Activated CD8-positive, alpha-beta memory T cell treated with anti-CD3 and anti-CD28 coated beads, Interleukin-2, amount 10 ng/mL, durations not matched to agents 7 days and 5 days (primary cell): Measurements from ENCODE around the gene CDH16. TPM values are rescaled to one million over a fixed set of nuclear protein-coding genes. Genes with fewer than 3 reads are reported as not detected.
"Not testable (repeated sequence)": the region's sequence is repeated elsewhere in the genome, so short reads cannot be mapped to it uniquely, and the experiment has no call there.

ENCODE experiments used
- ATAC-seq: fragments of 150-1000 bp; cut with Tn5 transposase; one replicate; pipeline ENCODE4 v1.10.0; 2021; ENCODE audit warnings: moderate library complexity
- CTCF ChIA-PET: fragments of 350-600 bp; sonication (Branson Sonifier 250); formaldehyde crosslinking; loops from one replicate; lab custom pipeline; 2021; ENCODE audit warnings: antibody characterized with exemption; lab: Charles Lee
- DNase-seq: peaks from one replicate; pipeline ENCODE4 v3.0.0-alpha.2; 2020
- H3K27ac Mint-ChIP-seq: one replicate; pipeline ENCODE4 v1.8.0; 2021; ENCODE audit warnings: mild to moderate bottlenecking, mixed read lengths
- H3K27me3 Mint-ChIP-seq: one replicate; pipeline ENCODE4 v1.8.0; 2021; ENCODE audit warnings: mixed read lengths
- H3K36me3 Mint-ChIP-seq: one replicate; pipeline ENCODE4 v1.8.0; 2021; ENCODE audit warnings: mild to moderate bottlenecking, mixed read lengths
- H3K4me1 Mint-ChIP-seq: one replicate; pipeline ENCODE4 v1.8.0; 2021; ENCODE audit warnings: mixed read lengths
- H3K4me3 Mint-ChIP-seq: one replicate; pipeline ENCODE4 v1.8.0; 2021; ENCODE audit warnings: mild to moderate bottlenecking, moderate library complexity, mixed read lengths
- H3K9me3 Mint-ChIP-seq: one replicate; pipeline ENCODE4 v1.8.0; 2022; ENCODE audit warnings: low read depth, mixed read lengths
- total RNA-seq, 2 experiments: library from RNA; stranded (reverse); gene quantifications; one replicate each; pipeline ENCODE4 v1.2.3, GENCODE V29; 2021

The CDH16 gene
- total RNA-seq, 2 experiments from 2014 or later, result not detected

DNA sequence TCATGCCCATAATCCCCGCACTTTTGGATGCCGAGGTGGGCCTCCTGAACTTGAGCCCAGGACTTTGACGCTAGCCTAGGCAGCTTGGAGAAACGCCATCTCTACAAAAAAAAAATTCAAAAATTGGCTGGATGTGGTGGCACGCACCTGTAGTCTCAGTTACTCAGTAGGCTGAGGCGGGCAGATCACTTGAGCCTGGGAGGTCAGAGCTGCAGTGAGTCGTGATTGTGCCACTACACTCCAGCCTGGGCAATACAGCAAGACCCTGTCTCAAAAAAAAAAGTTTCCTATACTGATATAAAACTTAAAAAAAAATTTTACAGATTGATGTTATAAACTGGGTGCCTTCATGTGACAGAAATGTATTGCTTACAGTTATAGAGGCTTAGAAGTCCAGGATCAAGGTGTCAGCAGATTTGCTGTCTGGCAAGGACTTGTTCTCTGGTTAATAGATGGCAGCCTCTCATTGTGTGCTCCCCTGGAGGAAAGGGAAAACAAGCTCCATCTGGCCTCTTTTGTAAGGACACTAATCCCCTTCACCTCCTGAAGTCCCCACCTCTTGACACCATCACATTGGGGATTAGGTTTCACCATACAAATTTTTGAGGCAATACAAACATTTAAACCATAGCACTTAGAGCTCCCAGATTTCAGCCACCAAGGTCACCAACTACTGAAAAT lies 33.9 kb upstream of the CDH16 start:
- Mint-ChIP-seq H3K9me3 (peaks cover 3% of the 10 kb centered on the region), H3K27me3 (peaks cover 28% of the 10 kb centered on the region), H3K4me3 (no peak overlapping the region), H3K4me1 (peaks cover 34% of the 10 kb centered on the region), H3K27ac (no peak overlapping the region), H3K36me3 (peaks cover 9% of the 10 kb centered on the region)
- DNase-seq (no peak), ATAC-seq (no peak)
- CTCF ChIA-PET, result interaction anchor here (1.0 to 2.3 kb wide), 14 partner anchors 8 to 475 kb away, joined by 3 to 8 read pairs (median 4); partner anchors contain the start of gene CES3

DNA sequence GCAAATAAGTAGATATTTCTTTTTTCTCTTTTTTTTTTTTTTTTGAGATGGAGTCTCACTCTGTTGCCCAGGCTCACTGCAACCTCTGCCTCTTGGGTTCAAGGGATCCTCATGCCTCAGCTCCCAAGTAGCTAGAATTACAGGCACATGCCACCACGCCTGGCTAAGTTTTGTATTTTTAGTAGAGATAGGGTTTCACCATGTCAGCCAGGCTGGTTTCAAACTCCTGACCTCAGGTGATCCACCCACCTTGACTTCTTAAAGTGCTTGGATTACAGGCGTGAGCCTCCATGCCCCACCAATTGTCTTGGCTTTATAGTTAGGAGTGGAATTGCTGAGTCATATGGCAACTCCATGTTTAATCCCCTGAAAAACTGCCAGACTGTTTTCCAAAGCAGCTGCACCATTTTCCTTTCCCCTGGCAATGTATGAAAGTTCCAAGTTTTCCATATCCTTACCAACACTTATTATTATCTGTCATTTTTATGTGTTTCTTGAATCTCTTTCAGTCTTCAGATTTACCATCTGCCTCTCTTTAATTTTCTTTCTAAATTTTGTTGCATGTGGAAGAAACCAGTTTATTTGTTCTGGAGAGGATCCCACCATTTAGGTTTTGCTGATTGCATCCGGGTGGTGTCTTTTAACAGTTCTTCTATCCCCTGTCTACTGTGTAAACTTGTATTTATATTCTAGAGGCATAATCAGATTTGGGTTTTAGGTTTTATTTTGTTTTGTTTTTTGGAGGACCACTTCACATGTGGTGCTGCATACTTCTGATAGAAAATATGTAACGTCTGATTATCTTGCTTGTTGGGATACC lies 32.5 kb upstream of the CDH16 start:
- no peak for ATAC-seq
- CTCF ChIA-PET, result interaction anchor here (0.9 to 6.0 kb wide), 5 partner anchors 8 to 234 kb away, joined by 3 to 34 read pairs (median 6); partner anchors contain the start of gene CES3
- no peak for DNase-seq
- Mint-ChIP-seq H3K27ac (no peak overlapping the region), H3K9me3 (peaks cover 3% of the 10 kb centered on the region), H3K27me3 (peaks cover 28% of the 10 kb centered on the region), H3K4me3 (no peak overlapping the region), H3K36me3 (peaks cover 9% of the 10 kb centered on the region), H3K4me1 (peaks cover 39% of the 10 kb centered on the region)

- H3K4me3 Mint-ChIP-seq, result no peak overlapping the region
- H3K27me3 Mint-ChIP-seq, result peaks cover 28% of the 10 kb centered on the region
- no peak for ATAC-seq
- H3K9me3 Mint-ChIP-seq, result peaks cover 3% of the 10 kb centered on the region
- peaks cover 9% of the 10 kb centered on the region for H3K36me3 Mint-ChIP-seq
- CTCF ChIA-PET, result interaction anchor here (1.3 to 6.0 kb wide), 5 partner anchors 8 to 277 kb away, joined by 3 to 34 read pairs (median 6); partner anchors contain the start of genes CES3 and TMEM208
- H3K27ac Mint-ChIP-seq, result no peak overlapping the region
- DNase-seq, result no peak
- H3K4me1 Mint-ChIP-seq, result peaks cover 39% of the 10 kb centered on the region
Measured at GRCh38 chr16:66950437-66950836, 31.8 kb upstream of the CDH16 start.

DNA sequence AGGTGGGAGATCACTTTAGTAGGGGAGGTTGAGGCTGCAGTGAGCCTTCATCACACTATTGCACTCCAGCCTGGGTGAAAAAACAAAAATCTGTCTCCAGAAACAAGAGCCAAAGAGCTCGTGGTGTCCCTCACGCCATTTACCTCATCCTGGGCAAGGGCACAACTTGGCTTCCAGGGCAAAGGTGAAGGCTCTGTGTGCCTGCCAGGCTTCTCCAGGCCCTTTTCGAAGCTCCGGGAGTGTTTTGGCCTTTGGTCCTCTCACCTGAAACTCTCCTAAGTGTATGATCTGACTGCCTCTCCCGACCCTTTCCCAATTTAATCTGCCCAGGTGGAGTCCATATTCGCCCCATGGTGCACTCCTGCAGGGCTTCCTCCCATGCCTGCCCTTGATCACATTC lies 30.8 kb upstream of the CDH16 start:
- H3K4me1 Mint-ChIP-seq, result peaks cover 39% of the 10 kb centered on the region
- no peak for DNase-seq
- H3K9me3 Mint-ChIP-seq, result peaks cover 3% of the 10 kb centered on the region
- peaks cover 9% of the 10 kb centered on the region for H3K36me3 Mint-ChIP-seq
- no peak overlapping the region for H3K4me3 Mint-ChIP-seq
- CTCF ChIA-PET, result interaction anchor here (1.0 to 6.0 kb wide), 5 partner anchors 9 to 278 kb away, joined by 3 to 34 read pairs (median 6); partner anchors contain the start of genes CES3 and TMEM208
- no peak for ATAC-seq
- no peak overlapping the region for H3K27ac Mint-ChIP-seq
- H3K27me3 Mint-ChIP-seq, result peaks cover 28% of the 10 kb centered on the region

DNA sequence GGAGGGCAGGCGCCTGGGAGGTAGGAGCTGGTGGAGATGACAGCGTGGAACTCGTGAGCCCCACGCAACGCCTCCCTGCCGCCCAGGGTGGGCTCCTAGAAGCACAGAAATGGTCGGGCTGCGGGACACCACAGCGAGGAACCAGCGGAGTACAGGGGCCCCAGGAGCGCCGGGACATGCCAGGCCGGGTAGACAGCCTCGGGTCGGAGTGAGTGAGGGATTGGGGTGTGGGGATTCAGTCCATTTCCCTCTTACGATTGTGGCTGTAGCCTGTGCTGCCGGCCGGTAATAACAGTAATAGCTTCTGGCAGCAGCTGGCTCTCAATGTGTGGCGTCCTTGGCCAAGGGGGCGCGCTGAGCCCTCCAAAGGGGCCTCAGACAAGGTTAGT lies 30.1 kb upstream of the CDH16 start:
- peak overlapping the region; percentile 79 for H3K4me3 Mint-ChIP-seq
- CTCF ChIA-PET, result interaction anchor here (1.0 to 6.0 kb wide), 6 partner anchors 10 to 278 kb away, joined by 3 to 34 read pairs (median 4); partner anchors contain the start of genes CES3 and TMEM208
- H3K36me3 Mint-ChIP-seq, result peaks cover 9% of the 10 kb centered on the region
- peaks cover 3% of the 10 kb centered on the region for H3K9me3 Mint-ChIP-seq
- peaks cover 35% of the 10 kb centered on the region for H3K4me1 Mint-ChIP-seq
- peaks cover 26% of the 10 kb centered on the region for H3K27me3 Mint-ChIP-seq
- DNase-seq, result no peak
- no peak overlapping the region for H3K27ac Mint-ChIP-seq
- no peak for ATAC-seq

DNA sequence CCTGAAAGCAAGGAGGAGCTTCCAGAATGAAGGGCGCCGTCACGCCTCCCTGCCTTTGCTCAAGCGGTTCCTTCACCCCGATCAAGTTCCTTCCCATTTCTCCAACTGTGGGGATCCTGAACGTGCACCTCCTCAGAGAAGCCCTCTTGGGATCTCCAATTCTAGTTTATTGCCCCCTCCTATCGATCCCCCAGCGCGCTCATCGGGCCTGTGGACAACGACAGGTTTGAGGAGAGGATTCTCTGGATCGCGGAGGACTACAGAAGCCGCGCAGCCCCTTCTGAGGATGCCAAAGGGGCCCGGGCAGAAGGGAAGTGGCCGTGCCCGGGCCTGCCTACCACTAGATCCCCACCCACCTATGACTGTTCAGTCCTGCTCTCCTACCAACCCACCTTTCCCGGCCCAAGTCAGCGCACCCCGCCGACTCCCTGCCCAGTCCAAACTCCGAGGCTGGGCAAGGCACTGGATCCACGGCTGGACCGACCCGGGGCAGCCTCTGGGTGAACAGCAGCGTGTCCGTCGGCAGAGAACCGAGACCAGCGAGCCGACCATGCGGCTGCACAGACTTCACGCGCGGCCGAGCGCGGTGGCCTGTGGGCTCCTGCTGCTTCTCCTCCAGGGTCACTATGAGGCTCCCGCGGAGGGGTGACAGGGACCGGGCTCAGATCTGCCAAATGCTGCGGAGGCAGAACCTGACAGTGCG lies 29.6 kb upstream of the CDH16 start:
- peak; percentile 28 for ATAC-seq
- Mint-ChIP-seq H3K36me3 (peaks cover 9% of the 10 kb centered on the region), H3K4me1 (peaks cover 33% of the 10 kb centered on the region), H3K27me3 (peaks cover 21% of the 10 kb centered on the region), H3K4me3 (peak overlapping the region; percentile 79), H3K9me3 (peaks cover 3% of the 10 kb centered on the region), H3K27ac (peak overlapping the region; percentile 57)
- CTCF ChIA-PET, result interaction anchor here (1.0 to 6.0 kb wide), 11 partner anchors 11 to 236 kb away, joined by 3 to 34 read pairs (median 4); partner anchors contain the start of genes CES3 and CIAO2B
- no peak for DNase-seq

DNA sequence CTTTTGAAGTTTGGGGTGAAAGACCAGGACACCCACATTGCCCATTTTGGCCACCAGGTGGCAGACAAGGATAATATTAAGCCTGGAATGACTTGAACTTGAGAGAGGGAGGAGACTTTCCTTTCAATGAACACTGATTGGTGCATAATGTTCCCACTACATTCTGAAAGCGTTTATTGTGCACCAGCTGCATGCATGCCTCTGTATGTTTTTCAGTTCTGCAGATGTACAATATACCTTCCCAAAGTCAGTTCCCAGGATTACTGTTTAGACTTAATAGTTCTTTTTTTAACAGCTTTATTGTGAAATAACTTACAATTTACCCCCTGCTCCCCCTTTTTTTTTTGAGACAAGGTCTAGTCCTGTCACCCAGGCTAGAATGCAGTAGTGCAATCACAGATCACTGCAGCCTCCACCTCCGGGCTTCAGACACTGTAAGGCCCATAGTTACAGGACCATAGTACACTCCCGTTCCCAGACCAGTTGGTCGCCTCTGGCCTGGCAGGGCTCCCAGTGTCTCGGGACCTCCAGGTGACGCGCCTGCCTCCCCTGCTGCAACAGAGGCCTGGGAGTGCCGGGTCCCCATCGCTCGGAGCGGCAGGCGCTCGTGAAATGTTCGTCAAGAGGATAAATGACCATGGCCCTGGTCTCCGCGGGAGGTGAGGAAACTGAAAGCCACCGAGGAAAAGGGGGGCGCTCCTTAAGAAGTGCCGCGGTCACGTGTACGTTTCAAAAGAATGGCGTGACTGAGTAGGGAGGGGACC lies 28.8 kb upstream of the CDH16 start:
- Mint-ChIP-seq H3K36me3 (peaks cover 16% of the 10 kb centered on the region), H3K27ac (peak overlapping the region; percentile 57), H3K9me3 (peaks cover 3% of the 10 kb centered on the region), H3K4me3 (peak overlapping the region; percentile 79), H3K27me3 (peaks cover 21% of the 10 kb centered on the region), H3K4me1 (peaks cover 33% of the 10 kb centered on the region)
- DNase-seq, result peak; percentile 92
- CTCF ChIA-PET, result interaction anchor here (0.5 to 6.0 kb wide), 22 partner anchors 11 to 279 kb away, joined by 3 to 34 read pairs (median 4); partner anchors contain the start of genes CES3, CIAO2B and TMEM208
- ATAC-seq, result peak; percentile 88

DNA sequence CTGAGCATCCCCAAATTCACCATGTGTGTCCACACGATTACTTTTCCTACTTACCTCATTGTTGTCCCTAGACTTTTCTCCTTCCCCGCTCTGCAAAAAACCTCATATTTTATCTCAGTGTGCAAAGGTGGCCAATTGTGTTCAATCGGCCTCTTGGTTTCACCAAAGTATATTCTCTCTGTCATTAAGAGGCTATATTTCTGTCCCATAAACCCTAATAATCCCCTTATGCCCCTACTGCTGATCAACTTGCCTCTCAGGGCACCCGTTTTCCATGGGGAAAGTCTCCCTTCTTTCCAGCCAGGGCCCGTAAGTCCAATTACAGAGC lies 28.3 kb upstream of the CDH16 start:
- ATAC-seq (no peak), DNase-seq (no peak)
- H3K27me3 Mint-ChIP-seq, result peaks cover 21% of the 10 kb centered on the region
- H3K4me1 Mint-ChIP-seq, result peaks cover 33% of the 10 kb centered on the region
- no peak overlapping the region for H3K27ac Mint-ChIP-seq
- H3K36me3 Mint-ChIP-seq, result peaks cover 19% of the 10 kb centered on the region
- H3K4me3 Mint-ChIP-seq, result peak overlapping the region; percentile 79
- peaks cover 3% of the 10 kb centered on the region for H3K9me3 Mint-ChIP-seq
- CTCF ChIA-PET, result interaction anchor here (0.8 to 6.0 kb wide), 17 partner anchors 10 to 280 kb away, joined by 3 to 34 read pairs (median 4); partner anchors contain the start of genes CES3 and TMEM208

- Mint-ChIP-seq H3K27ac (no peak overlapping the region), H3K36me3 (peaks cover 15% of the 10 kb centered on the region), H3K4me1 (peaks cover 31% of the 10 kb centered on the region), H3K9me3 (peaks cover 1% of the 10 kb centered on the region), H3K27me3 (peaks cover 18% of the 10 kb centered on the region), H3K4me3 (no peak overlapping the region)
- CTCF ChIA-PET, result interaction anchor here (0.9 to 6.0 kb wide), 12 partner anchors 10 to 239 kb away, joined by 3 to 34 read pairs (median 4); partner anchors contain the start of gene CES3
- no peak for DNase-seq
- ATAC-seq, result no peak
Measured at GRCh38 chr16:66946541-66946940, 27.9 kb upstream of the CDH16 start.

DNA sequence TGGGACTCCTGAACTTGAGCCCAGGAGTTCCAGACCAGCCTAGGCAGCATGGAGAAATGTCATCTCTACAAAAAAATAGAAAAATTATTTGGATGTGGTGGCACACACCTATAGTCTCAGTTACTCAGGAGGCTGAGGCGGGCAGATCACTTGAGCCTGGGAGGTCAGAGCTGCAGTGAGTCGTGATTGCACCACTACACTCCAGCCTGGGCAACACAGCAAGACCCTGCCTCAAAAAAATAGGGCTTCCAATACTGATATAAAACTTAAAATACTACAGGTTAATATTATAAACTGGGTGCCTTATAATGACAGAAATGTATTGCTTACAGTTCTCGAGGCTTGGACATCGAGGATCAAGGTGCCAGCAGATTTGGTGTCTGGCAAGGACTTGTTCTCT lies 27.3 kb upstream of the CDH16 start:
- Mint-ChIP-seq H3K9me3 (no peaks in the 10 kb centered on the region), H3K4me1 (peaks cover 27% of the 10 kb centered on the region), H3K27me3 (peaks cover 13% of the 10 kb centered on the region), H3K36me3 (peaks cover 10% of the 10 kb centered on the region), H3K27ac (no peak overlapping the region), H3K4me3 (no peak overlapping the region)
- CTCF ChIA-PET, result interaction anchor here (1.0 to 6.0 kb wide), 6 partner anchors 13 to 239 kb away, joined by 3 to 34 read pairs (median 5); partner anchors contain the start of gene CES3
- ATAC-seq (no peak), DNase-seq (no peak)

- Mint-ChIP-seq H3K4me1 (peaks cover 22% of the 10 kb centered on the region), H3K27me3 (peaks cover 13% of the 10 kb centered on the region), H3K36me3 (peaks cover 10% of the 10 kb centered on the region)
- H3K9me3 Mint-ChIP-seq, H3K27ac Mint-ChIP-seq, H3K4me3 Mint-ChIP-seq, DNase-seq, ATAC-seq: not testable (repeated sequence)
- CTCF ChIA-PET, result interaction anchor here (1.0 to 2.0 kb wide), 4 partner anchors 43 to 231 kb away, joined by 3 to 5 read pairs (median 4); no protein-coding TSS in a partner anchor
Measured at GRCh38 chr16:66944971-66945370, 26.3 kb upstream of the CDH16 start.

DNA sequence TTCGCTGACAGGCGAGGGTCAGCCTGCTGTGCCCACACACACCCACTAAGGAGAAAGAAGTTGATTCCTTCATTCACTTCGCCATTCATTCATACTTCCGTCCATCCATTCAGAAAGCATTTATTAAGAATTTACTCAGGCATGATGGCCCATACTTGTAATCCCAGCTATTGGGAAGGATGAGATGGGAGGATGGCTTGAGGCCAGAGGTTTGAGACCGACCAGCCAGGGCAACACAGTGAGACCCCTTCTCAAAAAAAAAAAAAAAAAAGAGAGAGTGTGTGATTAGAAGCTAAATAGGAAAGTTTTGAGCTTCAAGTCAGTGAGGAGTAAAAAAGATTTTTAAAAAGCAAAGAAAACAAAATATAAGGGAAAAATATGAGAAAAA lies 25.4 kb upstream of the CDH16 start:
- ATAC-seq (no peak), DNase-seq (no peak)
- Mint-ChIP-seq H3K27me3 (peaks cover 7% of the 10 kb centered on the region), H3K9me3 (no peaks in the 10 kb centered on the region), H3K27ac (no peak overlapping the region), H3K4me3 (no peak overlapping the region), H3K36me3 (peaks cover 10% of the 10 kb centered on the region), H3K4me1 (peaks cover 15% of the 10 kb centered on the region)
- CTCF ChIA-PET, result interaction anchor here (0.9 to 2.0 kb wide), 3 partner anchors 42 to 219 kb away, joined by 3 to 5 read pairs (median 3); no protein-coding TSS in a partner anchor
